ENCODE data around the gene EFCAB11. TPM values are rescaled to one million over a fixed set of nuclear protein-coding genes. Genes with fewer than 3 reads are reported as not detected.

The EFCAB11 gene
- total RNA-seq, 4 donors from 2014 or later: 3.2 to 5.1 (median 3.7) TPM

- Histone ChIP-seq H3K27me3 (no peaks in the 10 kb centered on the region), H3K4me1 (peaks cover 8% of the 10 kb centered on the region), H3K9me3 (no peaks in the 10 kb centered on the region), H3K27ac (peak overlapping the region; percentile 57), H3K36me3 (no peaks in the 10 kb centered on the region), H3K4me3 (no peak overlapping the region)
- 89% methylated on average over 2 of the region's 2 CpGs for WGBS
- TF ChIP-seq POLR2AphosphoS5 (IDR thresholded peaks at IDR 0.05) (no peak), CTCF (IDR thresholded peaks at IDR 0.05) (no peak), POLR2A (IDR thresholded peaks at IDR 0.05) (no peak)
- DNase-seq (ENCODE audit: low spot score in 2 of 2): no peak
Observed at GRCh38 chr14:89793367-89793716, 161.2 kb downstream of the EFCAB11 start.

GRCh38 chr14:89792489-89793366, 161.8 kb downstream of the EFCAB11 start:
- Histone ChIP-seq H3K4me3 (no peak overlapping the region), H3K9me3 (no peaks in the 10 kb centered on the region), H3K36me3 (no peaks in the 10 kb centered on the region), H3K27me3 (no peaks in the 10 kb centered on the region), H3K4me1 (peaks cover 8% of the 10 kb centered on the region), H3K27ac (peak overlapping the region; percentile 57)
- DNase-seq (ENCODE audit: low spot score in 2 of 2): no peak
- TF ChIP-seq CTCF (IDR thresholded peaks at IDR 0.05): no peak
- peak in 2 of 3 donors; percentile 28 to 31 for TF ChIP-seq POLR2AphosphoS5 (IDR thresholded peaks at IDR 0.05)
- WGBS: 77% methylated on average over 12 of the region's 12 CpGs

GRCh38 chr14:89787525-89787924, 167.0 kb downstream of the EFCAB11 start:
- Histone ChIP-seq H3K9me3 (no peaks in the 10 kb centered on the region), H3K27ac (no peak overlapping the region), H3K27me3 (no peaks in the 10 kb centered on the region), H3K4me1 (no peaks in the 10 kb centered on the region), H3K36me3 (no peaks in the 10 kb centered on the region), H3K4me3 (no peak overlapping the region)
- no peak for DNase-seq (ENCODE audit: low spot score in 2 of 2)
- 90% methylated on average over 4 of the region's 4 CpGs for whole genome bisulfite sequencing
- TF ChIP-seq POLR2A (IDR thresholded peaks at IDR 0.05) (no peak), CTCF (IDR thresholded peaks at IDR 0.05) (no peak), EP300 (IDR thresholded peaks at IDR 0.05) (no peak)

GRCh38 chr14:89781046-89781445, 173.5 kb downstream of the EFCAB11 start:
- TF ChIP-seq POLR2AphosphoS5 (IDR thresholded peaks at IDR 0.05) (no peak), EP300 (IDR thresholded peaks at IDR 0.05) (no peak), CTCF (IDR thresholded peaks at IDR 0.05) (no peak), POLR2A (IDR thresholded peaks at IDR 0.05) (no peak)
- Histone ChIP-seq H3K4me3 (no peak overlapping the region), H3K9me3 (no peaks in the 10 kb centered on the region), H3K27ac (no peak overlapping the region), H3K36me3 (no peaks in the 10 kb centered on the region), H3K4me1 (no peaks in the 10 kb centered on the region), H3K27me3 (no peaks in the 10 kb centered on the region)
- DNase-seq (ENCODE audit: low spot score in 2 of 2): no peak
- 88% methylated on average over 4 of the region's 4 CpGs for WGBS

GRCh38 chr14:89779707-89780106, 174.8 kb downstream of the EFCAB11 start:
- Histone ChIP-seq H3K4me1 (no peaks in the 10 kb centered on the region), H3K27me3 (no peaks in the 10 kb centered on the region), H3K9me3 (no peaks in the 10 kb centered on the region), H3K27ac (no peak overlapping the region), H3K36me3 (no peaks in the 10 kb centered on the region), H3K4me3 (no peak overlapping the region)
- 83% methylated on average over 8 of the region's 8 CpGs for WGBS
- no peak for TF ChIP-seq POLR2AphosphoS5 (IDR thresholded peaks at IDR 0.05)
- TF ChIP-seq CTCF (IDR thresholded peaks at IDR 0.05): no peak
- TF ChIP-seq POLR2A (IDR thresholded peaks at IDR 0.05): no peak
- TF ChIP-seq EP300 (IDR thresholded peaks at IDR 0.05): no peak
- DNase-seq (ENCODE audit: low spot score in 2 of 2): no peak
